ENCODE data around the gene HNRNPM.

Gene HNRNPM

DNA sequence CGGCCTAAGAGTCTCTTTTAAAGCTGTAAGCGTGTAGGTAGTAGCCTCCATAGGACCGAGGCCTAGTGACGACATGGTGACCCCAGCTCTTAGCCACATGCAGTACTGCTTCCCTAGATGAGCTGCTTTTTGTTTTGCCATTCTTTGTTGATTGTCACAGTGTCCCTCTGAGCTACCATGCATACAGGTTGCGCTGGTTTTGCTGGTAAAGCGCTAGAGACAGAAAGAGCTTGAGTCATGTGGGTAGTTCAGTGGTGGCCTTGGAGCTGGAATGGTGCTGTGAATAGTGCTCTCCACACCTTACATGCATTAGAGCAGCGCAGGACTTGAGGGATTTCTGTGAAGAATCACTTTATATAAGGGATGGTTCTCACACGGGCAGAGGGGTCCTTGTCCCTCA is 5.1 kb downstream of the HNRNPM start:
- no peak for DNase-seq
- TF ChIP-seq, protein P1, sequence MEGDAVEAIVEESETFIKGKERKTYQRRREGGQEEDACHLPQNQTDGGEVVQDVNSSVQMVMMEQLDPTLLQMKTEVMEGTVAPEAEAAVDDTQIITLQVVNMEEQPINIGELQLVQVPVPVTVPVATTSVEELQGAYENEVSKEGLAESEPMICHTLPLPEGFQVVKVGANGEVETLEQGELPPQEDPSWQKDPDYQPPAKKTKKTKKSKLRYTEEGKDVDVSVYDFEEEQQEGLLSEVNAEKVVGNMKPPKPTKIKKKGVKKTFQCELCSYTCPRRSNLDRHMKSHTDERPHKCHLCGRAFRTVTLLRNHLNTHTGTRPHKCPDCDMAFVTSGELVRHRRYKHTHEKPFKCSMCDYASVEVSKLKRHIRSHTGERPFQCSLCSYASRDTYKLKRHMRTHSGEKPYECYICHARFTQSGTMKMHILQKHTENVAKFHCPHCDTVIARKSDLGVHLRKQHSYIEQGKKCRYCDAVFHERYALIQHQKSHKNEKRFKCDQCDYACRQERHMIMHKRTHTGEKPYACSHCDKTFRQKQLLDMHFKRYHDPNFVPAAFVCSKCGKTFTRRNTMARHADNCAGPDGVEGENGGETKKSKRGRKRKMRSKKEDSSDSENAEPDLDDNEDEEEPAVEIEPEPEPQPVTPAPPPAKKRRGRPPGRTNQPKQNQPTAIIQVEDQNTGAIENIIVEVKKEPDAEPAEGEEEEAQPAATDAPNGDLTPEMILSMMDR (IDR thresholded peaks at IDR 0.05), result no peak
- Mint-ChIP-seq H3K9me3 (no peaks in the 10 kb centered on the region), H3K4me1 (peaks cover 78% of the 10 kb centered on the region), H3K36me3 (ENCODE audit: low read depth) (peaks cover 53% of the 10 kb centered on the region), H3K4me3 (no peak overlapping the region), H3K27ac (peak overlapping the region; percentile 79), H3K27me3 (ENCODE audit: low read depth, poor library complexity) (no peaks in the 10 kb centered on the region)

DNA sequence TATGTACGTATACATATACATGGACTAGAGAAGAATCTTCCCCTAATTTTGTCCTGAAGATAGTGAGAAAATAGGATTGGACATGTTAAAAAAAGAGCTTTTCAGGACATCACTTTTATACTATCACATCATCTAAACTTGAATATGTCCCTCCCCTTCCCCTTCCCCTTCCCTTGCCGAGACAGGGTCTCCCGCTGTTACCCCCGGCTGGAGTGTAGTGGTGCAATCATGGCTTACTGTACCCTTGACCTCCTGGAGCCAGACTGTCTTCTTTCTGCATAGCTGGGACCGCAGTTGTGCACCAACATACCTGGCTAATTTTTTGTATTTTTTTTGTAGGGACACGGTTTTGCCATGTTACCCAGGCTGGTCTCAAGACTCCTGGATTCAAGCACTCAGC is 6.6 kb downstream of the HNRNPM start:
- Mint-ChIP-seq H3K36me3 (ENCODE audit: low read depth) (peaks cover 62% of the 10 kb centered on the region), H3K27me3 (ENCODE audit: low read depth, poor library complexity) (no peaks in the 10 kb centered on the region), H3K4me1 (peaks cover 85% of the 10 kb centered on the region), H3K27ac (peak overlapping the region; percentile 81), H3K4me3 (no peak overlapping the region), H3K9me3 (no peaks in the 10 kb centered on the region)
- DNase-seq, result no peak
- TF ChIP-seq, protein P1 (IDR thresholded peaks at IDR 0.05), result no peak

DNA sequence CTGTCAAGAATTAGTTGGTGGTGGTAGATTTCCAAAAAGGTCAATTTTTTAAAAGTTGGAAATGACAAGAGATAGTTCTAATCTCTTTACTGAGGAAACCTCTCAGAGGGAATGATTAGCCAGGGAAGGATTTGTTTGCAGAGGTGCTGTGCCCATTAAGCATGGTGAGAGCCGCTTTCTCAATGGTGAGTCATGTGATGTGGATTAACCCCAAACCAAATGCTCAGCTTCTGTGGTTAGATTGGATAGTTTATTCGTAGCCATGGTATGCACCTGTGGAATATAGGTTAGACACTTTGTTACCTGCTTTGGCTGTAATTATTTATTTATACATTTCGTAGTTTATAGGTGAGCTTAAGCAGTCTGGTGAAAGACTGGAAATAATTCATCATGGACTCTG is 7.1 kb downstream of the HNRNPM start:
- H3K36me3 Mint-ChIP-seq (ENCODE audit: low read depth), result peaks cover 63% of the 10 kb centered on the region
- peak overlapping the region; percentile 81 for H3K27ac Mint-ChIP-seq
- TF ChIP-seq, protein P1 (IDR thresholded peaks at IDR 0.05), result no peak
- DNase-seq, result no peak
- no peaks in the 10 kb centered on the region for H3K27me3 Mint-ChIP-seq (ENCODE audit: low read depth, poor library complexity)
- no peak overlapping the region for H3K4me3 Mint-ChIP-seq
- H3K9me3 Mint-ChIP-seq, result no peaks in the 10 kb centered on the region
- H3K4me1 Mint-ChIP-seq, result peaks cover 85% of the 10 kb centered on the region

DNA sequence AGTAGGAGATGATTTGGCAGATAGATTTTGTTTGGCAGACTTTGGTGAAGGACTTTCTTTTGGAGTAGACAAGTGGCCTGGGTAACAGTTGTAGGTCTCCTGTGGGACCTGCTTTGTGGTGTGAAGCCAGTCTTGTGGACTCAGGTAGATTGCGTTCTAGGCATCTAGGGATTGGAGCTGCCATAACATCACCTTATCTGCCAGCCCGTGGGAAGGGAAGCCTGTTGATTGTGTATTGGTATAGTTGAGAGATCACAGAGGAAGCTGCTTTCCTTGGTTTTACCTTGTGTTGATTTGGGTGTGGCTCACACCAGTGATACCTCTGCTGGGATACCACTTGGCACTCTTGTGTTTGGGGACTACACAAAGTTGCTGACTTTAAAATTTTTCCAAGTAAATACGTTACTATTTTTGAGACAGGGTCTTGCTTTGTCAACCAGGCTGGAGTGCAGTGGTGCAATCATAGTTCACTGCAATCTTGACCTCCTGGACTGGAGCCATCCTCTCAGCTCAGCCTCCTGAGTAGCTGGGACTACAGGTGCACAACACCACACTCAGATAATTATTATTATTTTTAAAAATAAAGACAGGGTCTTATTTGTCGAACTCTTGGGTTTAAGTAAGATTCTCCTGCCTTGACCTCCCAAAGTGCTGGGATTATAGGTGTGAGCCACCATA is 7.8 kb downstream of the HNRNPM start:
- Mint-ChIP-seq H3K27me3 (ENCODE audit: low read depth, poor library complexity) (no peaks in the 10 kb centered on the region), H3K27ac (peak overlapping the region; percentile 94), H3K4me3 (no peak overlapping the region), H3K4me1 (peaks cover 82% of the 10 kb centered on the region), H3K36me3 (ENCODE audit: low read depth) (peaks cover 61% of the 10 kb centered on the region), H3K9me3 (no peaks in the 10 kb centered on the region)
- DNase-seq, result no peak
- TF ChIP-seq, protein P1 (IDR thresholded peaks at IDR 0.05), result no peak

DNA sequence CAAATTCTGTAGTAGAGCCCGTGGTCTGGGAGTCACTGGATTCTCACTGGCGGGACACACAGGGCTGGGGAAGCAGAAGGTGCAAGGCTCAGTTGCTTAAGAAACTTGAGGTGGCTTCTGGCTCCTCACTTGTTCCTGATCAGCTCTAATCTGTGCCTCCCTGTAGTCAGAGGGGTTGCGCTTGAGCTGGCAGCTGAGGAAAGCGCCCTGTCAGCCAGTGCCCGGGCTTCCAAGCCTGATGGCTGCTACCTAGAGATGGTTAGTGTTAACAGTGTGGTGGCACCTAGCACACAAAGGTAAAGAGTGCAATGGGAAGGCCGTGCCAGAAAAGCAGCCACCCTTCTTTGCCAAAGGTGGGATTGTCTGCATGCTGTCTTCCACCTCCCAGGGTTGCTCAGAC is 8.8 kb downstream of the HNRNPM start:
- TF ChIP-seq, protein P1 (IDR thresholded peaks at IDR 0.05), result no peak
- Mint-ChIP-seq H3K4me3 (no peak overlapping the region), H3K4me1 (peaks cover 83% of the 10 kb centered on the region), H3K27me3 (ENCODE audit: low read depth, poor library complexity) (peaks cover under 1% of the 10 kb centered on the region), H3K27ac (peak overlapping the region; percentile 94), H3K9me3 (no peaks in the 10 kb centered on the region), H3K36me3 (ENCODE audit: low read depth) (peaks cover 64% of the 10 kb centered on the region)
- DNase-seq, result no peak

DNA sequence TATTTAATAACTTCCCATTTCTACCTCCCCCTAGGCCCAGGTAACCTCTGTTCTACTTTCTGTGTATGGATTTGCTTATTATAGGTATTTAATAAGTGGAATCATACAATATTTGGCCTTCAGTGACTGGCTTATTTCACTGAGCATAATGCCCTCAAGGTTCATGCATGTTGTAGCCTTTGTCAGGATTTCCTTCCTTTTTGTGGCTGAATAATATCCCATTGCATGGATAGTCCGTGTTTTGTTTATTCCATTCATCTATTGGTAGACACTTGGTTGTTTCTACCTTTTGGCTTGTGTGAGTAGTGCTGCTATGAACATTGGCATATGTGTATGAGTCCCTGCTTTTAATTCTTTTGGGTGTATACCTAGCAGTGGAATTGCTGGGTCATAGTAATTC is 9.4 kb downstream of the HNRNPM start:
- no peak for DNase-seq
- Mint-ChIP-seq H3K4me1 (peaks cover 83% of the 10 kb centered on the region), H3K9me3 (no peaks in the 10 kb centered on the region), H3K36me3 (ENCODE audit: low read depth) (peaks cover 64% of the 10 kb centered on the region), H3K27me3 (ENCODE audit: low read depth, poor library complexity) (peaks cover 3% of the 10 kb centered on the region), H3K4me3 (no peak overlapping the region), H3K27ac (peak overlapping the region; percentile 79)
- TF ChIP-seq, protein P1 (IDR thresholded peaks at IDR 0.05), result no peak
